IPS-NIHi11 (cell line): Measurements from ENCODE around the gene PPP1CA.
"Not testable (repeated sequence)": the region's sequence is repeated elsewhere in the genome, so short reads cannot be mapped to it uniquely, and the experiment has no call there.

ENCODE experiments used
- DNase-seq: peaks from one replicate; pipeline ENCODE4 v3.0.0; 2012; ENCODE audit warnings: mixed read lengths, low spot score

PPP1CA gene

GRCh38 chr11:67402192-67402839 is 658 bp upstream of the PPP1CA start:
- not testable (repeated sequence) for DNase-seq

GRCh38 chr11:67400942-67401494 is 640 bp downstream of the PPP1CA start:
- no peak for DNase-seq

- DNase-seq, result no peak
These were observed 1.3 kb downstream of the PPP1CA start for GRCh38 chr11:67400251-67400941.

GRCh38 chr11:67398661-67399563 is 2.7 kb downstream of the PPP1CA start:
- no peak for DNase-seq

- no peak for DNase-seq
These were observed 3.5 kb downstream of the PPP1CA start for GRCh38 chr11:67397986-67398660.

GRCh38 chr11:67397536-67397935 is 4.1 kb downstream of the PPP1CA start:
- DNase-seq, result no peak

- no peak for DNase-seq
These were observed 4.9 kb downstream of the PPP1CA start for GRCh38 chr11:67396587-67397389.

- DNase-seq, result no peak
These were observed 5.4 kb downstream of the PPP1CA start for GRCh38 chr11:67396259-67396581.

- DNase-seq, result no peak
These were observed 6.0 kb downstream of the PPP1CA start for GRCh38 chr11:67395555-67396258.

GRCh38 chr11:67393990-67394389 is 7.7 kb downstream of the PPP1CA start:
- DNase-seq, result no peak

GRCh38 chr11:67393437-67393836 is 8.2 kb downstream of the PPP1CA start:
- no peak for DNase-seq

- DNase-seq, result no peak
These were observed 9.4 kb downstream of the PPP1CA start for GRCh38 chr11:67392183-67392715.

- peak; percentile 99 for DNase-seq
These were observed 10.1 kb downstream of the PPP1CA start, which contains the start of gene RAD9A for GRCh38 chr11:67391304-67392182. TSS of gene RAD9A (plus strand) at chr11:67391986. CDS start at chr11:67392045, 59 bp downstream.

- DNase-seq, result no peak
These were observed 10.7 kb downstream of the PPP1CA start for GRCh38 chr11:67390947-67391303.

- DNase-seq, result peak; percentile 77
These were observed 12.2 kb downstream of the PPP1CA start for GRCh38 chr11:67389477-67389876.

- no peak for DNase-seq
These were observed 14.1 kb downstream of the PPP1CA start for GRCh38 chr11:67387518-67387917.

GRCh38 chr11:67387069-67387468 is 14.6 kb downstream of the PPP1CA start:
- no peak for DNase-seq

- DNase-seq, result no peak
These were observed 16.7 kb downstream of the PPP1CA start for GRCh38 chr11:67384851-67385366.
